HG03558 (cell line): ENCODE results near the gene CMIP.
"Not testable (repeated sequence)": the region's sequence is repeated elsewhere in the genome, so short reads cannot be mapped to it uniquely, and the experiment has no call there.

Experiments
- ATAC-seq: cut with Tn5 transposase; IDR thresholded peaks from one replicate; pipeline ENCODE4 v1.9.1; 2021; ENCODE audit warnings: moderate number of reproducible peaks; ENCODE audit not compliant: unreplicated experiment; ENCODE audit errors: extremely low read depth

CMIP gene

DNA sequence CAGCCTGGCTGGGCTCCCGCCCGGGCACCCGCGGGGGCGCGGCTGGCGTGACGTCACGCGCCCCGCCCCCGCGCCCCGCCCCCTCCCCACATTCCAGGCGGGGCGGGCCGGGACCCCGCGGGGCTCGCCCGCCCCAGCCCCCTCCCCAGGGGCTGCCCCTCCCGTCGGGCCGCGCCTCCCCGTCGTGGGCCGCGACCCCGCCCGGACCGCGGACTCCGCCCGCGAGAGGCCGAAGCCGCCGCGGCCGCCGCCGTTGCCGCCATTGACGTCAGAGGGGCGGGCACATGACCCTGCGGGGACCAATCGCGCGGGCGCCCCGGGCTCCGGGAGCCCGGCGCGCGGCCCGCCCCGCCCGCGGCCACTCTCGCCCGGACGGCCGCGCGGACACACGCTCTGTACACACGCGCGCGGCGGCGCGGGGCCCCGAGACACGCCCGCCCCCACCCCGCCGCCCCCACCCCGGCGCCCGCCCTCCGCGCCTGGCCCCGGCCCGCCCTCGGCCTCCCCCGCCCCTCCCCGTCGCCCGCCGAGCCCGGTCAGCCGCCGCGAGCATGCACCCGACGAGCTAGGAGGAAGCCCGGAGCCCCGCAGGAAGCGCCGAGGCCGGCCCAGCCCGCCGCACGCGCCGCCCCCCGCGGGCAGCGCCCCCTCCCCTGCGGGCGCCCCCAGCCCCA is at the start of gene CMIP:
CMIP (plus strand) TSS at position 361 of the 674 bp plus-strand sequence.
- peak; percentile 73 for ATAC-seq

GRCh38 chr16:81394966-81395655 is 49.5 kb upstream of the CMIP start:
- no peak for ATAC-seq

DNA sequence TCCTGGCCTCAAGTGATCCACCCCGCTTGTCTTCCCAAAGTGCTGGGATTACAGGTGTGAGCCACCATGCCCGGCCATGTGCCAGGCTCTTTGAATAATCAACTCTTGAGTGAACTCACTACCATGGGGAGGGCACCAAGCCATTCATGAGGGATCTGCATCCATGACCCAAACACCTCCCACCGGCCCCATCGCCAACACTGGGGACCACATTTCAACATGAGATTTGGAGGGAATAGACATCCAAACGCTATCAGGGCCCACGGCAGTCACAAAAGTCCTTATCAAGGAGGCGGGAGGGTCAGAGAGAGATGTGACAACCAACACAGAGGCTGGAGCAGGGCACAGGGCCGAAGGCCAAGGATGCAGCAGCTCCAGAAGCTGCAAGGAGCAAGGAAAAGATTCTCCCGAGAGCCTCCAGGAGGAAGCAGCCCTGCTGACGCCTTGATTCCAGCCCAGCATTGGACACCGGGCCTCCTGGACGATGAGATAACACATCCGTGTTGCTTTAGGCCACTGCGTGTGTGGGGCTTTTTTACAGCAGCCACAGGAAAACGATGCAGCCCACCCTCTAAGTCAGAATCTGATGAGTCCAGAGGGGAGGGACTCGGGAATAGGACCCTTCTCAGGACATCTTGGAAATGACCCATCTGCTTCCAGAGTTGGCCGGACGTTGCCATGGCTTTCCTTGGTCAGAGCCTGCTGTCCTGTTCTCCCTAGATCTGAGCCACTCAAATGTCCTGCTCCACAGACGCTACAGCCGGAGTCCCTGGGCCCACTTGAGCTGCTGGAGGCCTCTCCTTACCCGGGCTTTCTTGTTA is 47.3 kb upstream of the CMIP start:
- ATAC-seq, result no peak

DNA sequence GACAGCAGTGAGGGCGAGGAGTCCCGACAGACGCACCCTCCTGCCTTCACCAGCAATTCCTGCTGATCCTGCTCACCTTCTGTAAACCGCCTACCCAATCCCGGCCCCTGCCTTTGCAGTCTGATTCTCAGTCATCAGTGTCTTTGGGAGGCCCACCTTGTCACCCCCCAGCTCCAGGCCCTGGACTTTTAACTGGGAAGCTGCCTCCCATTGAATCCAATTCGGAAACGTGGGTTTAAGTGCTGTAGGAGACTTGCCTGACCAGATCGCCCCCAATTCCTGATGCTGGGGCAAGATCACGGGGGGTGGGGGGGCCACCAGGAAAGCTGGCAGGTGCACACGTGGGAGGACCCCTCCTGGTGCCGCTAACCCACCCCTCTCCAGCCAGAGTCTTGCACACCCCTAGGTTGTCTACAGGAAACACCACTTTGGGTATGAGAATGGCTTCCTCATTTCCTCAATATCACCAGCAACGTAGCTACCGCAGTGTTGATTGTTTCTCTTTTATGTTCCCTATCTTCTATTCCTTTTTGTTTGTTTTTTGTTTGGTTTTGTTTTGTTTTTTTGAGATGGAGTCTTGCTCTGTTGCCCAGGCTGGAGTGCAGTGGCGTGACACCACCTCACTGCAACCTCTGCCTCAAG is 46.6 kb upstream of the CMIP start:
- no peak for ATAC-seq

DNA sequence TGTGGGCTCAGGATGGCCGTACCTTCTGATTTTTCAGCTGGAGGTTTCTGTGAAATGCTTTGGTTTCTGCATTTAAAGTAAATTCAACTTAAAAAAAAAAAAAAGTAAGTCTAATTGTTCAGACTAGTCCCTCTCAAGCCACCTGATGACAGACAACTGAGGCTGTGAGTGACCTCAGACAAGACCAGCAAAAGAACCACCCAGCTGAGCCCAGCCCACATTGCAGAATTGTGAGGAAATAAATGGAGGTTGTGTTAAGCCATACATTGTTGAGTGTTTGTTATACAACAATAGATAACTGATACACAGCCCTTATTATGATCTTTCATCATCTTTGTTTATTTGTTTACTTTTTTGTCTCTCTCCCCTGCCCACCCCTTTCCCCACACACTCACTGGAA is 44.7 kb upstream of the CMIP start:
- no peak for ATAC-seq

DNA sequence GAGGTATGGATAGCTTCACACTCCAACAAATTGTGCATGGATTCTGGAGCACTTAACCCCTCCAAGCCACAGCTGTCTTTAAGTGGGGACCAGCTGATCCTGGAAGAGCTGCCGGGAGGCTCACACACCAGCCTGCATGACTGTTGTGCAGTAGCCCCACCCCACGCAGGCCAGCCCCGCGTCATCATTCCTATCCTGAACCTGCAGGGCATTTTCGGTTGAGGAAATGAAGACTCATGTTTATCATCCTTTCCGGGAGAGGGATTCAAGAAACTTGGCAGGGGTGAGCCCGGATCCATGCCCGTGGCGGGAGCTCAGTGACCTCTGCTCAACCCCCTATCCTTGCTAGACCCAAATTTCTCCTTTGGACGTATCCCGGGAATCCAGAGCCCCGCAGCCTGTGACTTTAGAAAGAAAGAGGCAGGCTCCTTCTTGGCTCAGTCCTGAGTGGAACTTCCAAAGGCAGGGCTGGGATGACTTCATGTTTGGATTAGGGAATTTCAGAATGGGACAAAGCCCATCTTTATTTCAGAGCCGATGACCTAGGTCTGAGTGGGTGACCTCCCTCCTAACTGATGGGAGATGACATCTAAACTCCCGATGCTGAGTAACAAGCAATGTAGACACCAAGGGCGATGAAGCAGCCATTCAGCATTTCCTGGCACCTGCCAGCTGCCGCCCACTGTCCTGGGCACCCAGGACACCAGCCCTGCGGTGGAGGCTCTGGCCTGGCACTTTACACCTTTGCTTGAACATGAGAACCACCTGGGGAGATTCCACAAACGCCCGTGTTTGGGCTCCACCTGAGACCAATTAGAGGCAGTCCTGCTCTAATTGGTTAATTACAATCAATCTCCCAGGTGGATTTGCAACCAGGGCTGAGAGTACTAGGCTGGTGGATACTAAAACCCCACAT is 43.3 kb upstream of the CMIP start:
- ATAC-seq, result no peak

- ATAC-seq, result no peak
Measured at GRCh38 chr16:81403208-81403600, 41.4 kb upstream of the CMIP start.

DNA sequence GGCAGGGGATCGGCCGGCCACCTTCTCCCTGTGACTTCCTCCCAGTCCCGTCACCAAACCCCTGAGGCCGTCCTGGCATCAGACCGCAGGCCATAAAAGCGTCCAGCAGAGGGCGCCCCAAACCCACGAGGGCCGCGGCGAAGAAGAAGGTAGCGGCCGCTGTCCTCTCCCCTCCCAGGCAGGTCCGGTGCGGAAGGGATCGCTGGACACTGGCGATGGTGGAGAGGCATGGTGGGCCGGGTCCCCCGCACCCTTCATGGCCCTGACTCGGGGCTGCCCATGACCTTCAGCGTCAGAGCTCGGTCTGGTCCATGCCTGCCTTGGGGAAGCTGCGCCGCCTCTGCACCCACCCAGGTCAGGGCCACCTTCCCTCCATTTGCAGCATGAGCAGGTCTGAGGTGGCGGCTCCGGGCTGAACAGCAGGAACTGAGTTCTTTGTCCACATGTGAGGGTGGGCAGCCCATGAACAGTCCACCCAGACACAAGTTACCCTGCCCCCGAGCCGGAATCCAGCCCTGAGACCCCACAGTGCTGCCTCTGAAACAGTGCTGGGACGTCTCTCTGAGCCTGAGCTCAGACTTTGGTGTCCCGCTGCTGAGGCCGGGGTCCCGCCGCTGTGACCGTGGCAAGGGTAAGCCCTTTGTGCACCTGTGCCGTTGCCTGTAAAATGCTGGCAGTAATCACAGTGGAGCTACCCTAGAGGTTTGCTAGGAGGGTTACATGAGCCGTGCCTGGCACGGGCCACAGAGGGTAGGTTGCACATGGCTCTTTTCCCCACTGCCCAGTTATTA is 40.8 kb upstream of the CMIP start:
- ATAC-seq, result no peak

DNA sequence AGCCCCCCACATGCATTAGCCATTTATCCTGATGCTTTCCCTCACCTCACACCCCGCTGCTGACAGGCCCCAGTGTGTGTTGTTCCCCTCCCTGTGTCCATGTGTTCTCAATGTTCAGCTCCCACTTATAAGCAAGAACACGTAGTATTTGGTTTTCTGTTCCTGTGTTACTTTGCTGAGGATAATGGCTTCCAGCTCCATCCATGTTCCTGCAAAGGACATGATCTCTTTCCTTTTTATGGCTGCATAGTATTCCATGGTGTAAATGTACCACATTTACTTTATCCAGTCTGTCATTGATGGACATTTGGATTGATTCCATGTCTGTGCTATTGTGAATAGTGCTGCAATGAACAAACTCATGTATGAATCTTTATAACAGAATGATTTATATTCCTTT is 39.6 kb upstream of the CMIP start:
- ATAC-seq, result not testable (repeated sequence)

GRCh38 chr16:81405702-81406113 is 38.9 kb upstream of the CMIP start:
- ATAC-seq, result no peak

GRCh38 chr16:81408409-81408950 is 36.1 kb upstream of the CMIP start:
- no peak for ATAC-seq

DNA sequence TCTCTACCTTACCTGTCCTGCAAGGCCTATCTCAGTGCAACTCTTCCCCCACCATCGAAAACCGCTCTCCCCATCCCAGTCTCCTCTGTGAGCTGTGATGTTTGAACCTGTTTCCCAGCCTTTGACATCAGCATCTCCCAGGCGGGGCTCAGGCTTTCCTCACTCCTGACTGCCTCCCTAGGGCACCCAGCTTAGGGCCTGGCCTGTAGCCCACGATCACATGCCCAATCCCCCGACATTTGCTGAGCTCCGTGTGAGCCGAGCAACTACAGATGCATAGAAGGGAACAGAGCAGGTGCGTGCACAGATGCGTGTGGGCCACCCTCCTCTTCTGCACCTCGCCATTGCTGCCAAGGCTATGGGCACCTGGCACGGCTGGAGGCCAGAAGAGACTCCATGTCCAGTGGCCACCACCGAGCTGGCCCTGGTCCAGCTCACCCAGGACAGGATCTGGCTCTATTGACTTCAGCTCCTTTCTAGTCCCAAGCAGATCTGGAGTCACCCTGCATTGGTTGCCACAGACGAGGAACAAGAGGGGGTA is 35.5 kb upstream of the CMIP start:
- ATAC-seq, result no peak

DNA sequence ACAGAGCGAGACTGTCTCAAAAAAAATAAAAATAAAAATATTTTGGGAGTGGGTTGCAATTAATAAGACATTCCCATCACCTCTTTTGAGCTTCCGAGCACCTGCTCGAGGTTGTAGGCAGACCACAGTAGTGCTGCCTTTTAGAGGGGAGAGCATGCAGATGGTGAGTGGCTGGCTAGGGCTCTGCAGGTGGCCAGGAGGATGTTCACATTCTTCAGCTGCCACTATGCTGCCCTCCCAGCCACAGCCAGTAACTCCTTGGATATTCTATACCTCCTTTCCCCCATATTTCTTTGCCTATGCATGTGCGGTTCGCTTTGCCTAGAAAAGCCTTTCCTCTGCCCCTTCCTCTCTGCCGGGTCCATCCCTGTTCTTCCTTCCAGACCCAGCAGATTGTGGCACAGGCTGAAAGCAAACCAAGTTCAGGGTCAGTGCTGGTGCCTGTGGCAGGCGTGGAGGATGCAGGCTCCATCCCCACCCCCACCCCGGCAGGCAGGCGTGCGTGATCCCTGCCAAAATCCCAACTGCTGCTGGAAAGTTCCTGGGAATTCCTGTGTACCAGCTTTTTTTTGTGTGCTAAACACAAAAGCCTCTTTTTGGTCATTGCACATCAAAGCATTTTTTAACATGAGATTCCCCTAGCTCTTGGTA is 33.8 kb upstream of the CMIP start:
- ATAC-seq, result no peak

DNA sequence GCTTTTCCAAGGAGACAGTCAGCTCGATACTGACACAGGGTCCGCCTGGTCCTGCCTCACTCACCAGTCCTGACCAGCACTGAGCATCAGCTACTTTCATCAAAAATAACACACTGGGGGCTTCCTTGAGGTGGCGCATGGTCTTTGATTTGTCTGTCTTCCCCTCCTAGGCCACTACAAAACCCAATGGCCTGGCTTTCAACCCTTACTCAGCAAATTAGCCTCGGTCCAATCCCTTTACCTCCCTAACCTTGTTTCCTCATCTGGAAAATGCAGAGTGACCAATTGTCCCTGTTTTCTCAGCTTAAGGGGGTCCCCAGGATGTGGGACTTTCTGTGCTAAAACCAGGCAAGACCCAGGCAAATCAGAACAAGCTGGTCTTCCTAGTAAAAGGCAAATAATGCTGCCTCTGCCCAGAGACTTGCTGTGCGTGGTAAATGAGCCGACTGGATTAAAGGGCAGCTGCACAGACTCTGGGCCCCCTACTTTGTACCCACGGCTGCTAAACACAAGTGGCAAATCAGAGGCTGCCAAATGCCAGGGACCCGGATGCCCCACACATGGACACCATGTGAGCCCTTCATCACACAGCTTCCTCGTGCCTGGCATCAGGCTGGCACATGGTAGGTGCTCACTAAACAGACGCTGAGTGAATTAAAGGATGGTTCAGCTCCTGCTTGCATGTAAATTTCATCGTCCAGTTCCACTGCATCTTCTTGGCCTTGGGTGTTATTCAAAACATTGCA is 31.2 kb upstream of the CMIP start:
- no peak for ATAC-seq

DNA sequence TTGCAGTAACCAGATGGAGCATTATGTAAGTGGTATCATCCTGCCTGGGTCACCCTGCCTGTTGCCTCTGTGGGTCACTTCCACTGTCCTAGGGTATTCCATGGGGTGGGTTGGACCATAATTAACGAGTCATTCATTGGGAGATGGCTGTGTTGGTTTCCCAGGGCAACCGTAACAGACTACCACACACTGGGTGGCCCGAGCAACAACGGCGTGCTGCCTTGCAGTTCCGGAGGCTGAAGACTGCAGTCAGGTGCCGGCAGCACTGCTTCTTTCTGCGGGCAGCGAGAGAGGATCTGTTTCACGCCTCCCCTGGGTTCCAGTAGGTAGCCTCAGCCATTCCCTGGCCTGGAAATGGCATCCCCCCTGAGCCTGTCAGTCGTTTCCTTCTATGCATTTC is 28.9 kb upstream of the CMIP start:
- no peak for ATAC-seq

GRCh38 chr16:81416749-81417148 is 27.9 kb upstream of the CMIP start:
- ATAC-seq, result no peak

DNA sequence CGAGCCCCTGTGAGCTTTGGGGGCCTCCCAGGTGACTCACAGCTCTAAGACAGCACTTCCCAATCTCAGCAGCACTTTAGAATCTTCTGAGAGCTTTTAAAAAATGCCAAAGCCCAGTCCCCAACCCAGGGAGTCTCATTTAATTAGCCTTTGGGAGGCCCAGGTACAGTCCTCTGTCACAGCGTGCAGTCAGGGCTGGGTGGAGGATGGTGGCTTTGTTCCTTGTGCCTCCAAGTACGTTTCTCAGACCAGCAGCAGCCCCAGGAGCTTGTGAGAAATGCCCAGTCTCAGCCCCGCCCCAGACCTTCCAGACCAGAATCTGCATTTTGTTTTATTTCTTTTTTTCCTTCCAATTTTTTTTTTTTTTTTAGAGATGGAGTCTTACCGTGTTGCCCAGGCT is 27.4 kb upstream of the CMIP start:
- ATAC-seq, result no peak
